ENCODE results near the gene PNCK.
"Not testable (repeated sequence)": the region's sequence is repeated elsewhere in the genome, so short reads cannot be mapped to it uniquely, and the experiment has no call there.

DNA sequence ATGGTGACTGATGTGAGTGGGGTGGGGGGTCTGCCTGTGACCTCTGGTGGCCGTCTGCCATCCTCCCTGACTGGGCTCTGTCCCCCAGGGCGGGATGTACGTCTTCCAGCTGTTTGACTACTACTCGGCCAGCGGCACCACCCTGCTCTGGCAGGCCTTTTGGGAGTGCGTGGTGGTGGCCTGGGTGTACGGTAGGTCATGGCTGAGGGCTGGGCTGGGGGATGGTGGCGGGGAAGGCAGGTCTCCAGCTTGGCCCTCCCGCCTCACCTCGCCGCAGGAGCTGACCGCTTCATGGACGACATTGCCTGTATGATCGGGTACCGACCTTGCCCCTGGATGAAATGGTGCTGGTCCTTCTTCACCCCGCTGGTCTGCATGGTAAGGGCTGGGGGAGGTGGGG lies 20.6 kb upstream of the PNCK start:
- TF ChIP-seq, protein P1, sequence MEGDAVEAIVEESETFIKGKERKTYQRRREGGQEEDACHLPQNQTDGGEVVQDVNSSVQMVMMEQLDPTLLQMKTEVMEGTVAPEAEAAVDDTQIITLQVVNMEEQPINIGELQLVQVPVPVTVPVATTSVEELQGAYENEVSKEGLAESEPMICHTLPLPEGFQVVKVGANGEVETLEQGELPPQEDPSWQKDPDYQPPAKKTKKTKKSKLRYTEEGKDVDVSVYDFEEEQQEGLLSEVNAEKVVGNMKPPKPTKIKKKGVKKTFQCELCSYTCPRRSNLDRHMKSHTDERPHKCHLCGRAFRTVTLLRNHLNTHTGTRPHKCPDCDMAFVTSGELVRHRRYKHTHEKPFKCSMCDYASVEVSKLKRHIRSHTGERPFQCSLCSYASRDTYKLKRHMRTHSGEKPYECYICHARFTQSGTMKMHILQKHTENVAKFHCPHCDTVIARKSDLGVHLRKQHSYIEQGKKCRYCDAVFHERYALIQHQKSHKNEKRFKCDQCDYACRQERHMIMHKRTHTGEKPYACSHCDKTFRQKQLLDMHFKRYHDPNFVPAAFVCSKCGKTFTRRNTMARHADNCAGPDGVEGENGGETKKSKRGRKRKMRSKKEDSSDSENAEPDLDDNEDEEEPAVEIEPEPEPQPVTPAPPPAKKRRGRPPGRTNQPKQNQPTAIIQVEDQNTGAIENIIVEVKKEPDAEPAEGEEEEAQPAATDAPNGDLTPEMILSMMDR (IDR thresholded peaks at IDR 0.05; ENCODE audit: insufficient read depth, low read depth, low read length), result not testable (repeated sequence)
- TF ChIP-seq EZH2 (IDR thresholded peaks at IDR 0.05; ENCODE audit: insufficient read depth, low read length), result not testable (repeated sequence)
